Stimulated activated naive CD8-positive, alpha-beta T cell treated with anti-CD3 and anti-CD28 coated beads, Interleukin-15, Interleukin-2, amounts not matched to agents 100 U/mL and 50 U/mL, for 24 hours (primary cell): Measurements from ENCODE around the gene CUL4B.
"Not testable (repeated sequence)": the region's sequence is repeated elsewhere in the genome, so short reads cannot be mapped to it uniquely, and the experiment has no call there.

Source experiments
- ATAC-seq: fragments of 150-1000 bp; cut with Tn5 transposase; one replicate; pipeline ENCODE4 v1.10.0; 2021
- DNase-seq: peaks from one replicate; pipeline ENCODE4 v3.0.0; 2021

The CUL4B gene

GRCh38 chrX:120522820-120523219, 37.9 kb downstream of the CUL4B start:
- no peak for ATAC-seq

GRCh38 chrX:120517936-120518335, 42.8 kb downstream of the CUL4B start:
- ATAC-seq (no peak), DNase-seq (no peak)

More at GRCh38 chrX:120522820-120523219, 37.9 kb downstream of the CUL4B start:
- no peak for DNase-seq

- no peak for DNase-seq
- ATAC-seq: no peak
Observed at GRCh38 chrX:120514236-120514635, 46.5 kb downstream of the CUL4B start.

GRCh38 chrX:120512627-120513026, 48.1 kb downstream of the CUL4B start:
- no peak for ATAC-seq
- DNase-seq: no peak

GRCh38 chrX:120512222-120512621, 48.5 kb downstream of the CUL4B start:
- ATAC-seq: no peak
- DNase-seq: no peak

- no peak for ATAC-seq
Observed at GRCh38 chrX:120504569-120504968, 56.2 kb downstream of the CUL4B start.

GRCh38 chrX:120499301-120500072, 61.3 kb downstream of the CUL4B start:
- no peak for DNase-seq
- no peak for ATAC-seq

More at GRCh38 chrX:120504569-120504968, 56.2 kb downstream of the CUL4B start:
- DNase-seq: no peak

- ATAC-seq, DNase-seq: not testable (repeated sequence)
Observed at GRCh38 chrX:120490119-120490518, 70.6 kb downstream of the CUL4B start.

- DNase-seq: no peak
- ATAC-seq: no peak
Observed at GRCh38 chrX:120486786-120487185, 74.0 kb downstream of the CUL4B start.

- ATAC-seq (peak; percentile 85), DNase-seq (peak; percentile 49)
Observed at GRCh38 chrX:120485638-120486520, 74.9 kb downstream of the CUL4B start.

- DNase-seq (no peak), ATAC-seq (no peak)
Observed at GRCh38 chrX:120485315-120485637, 75.5 kb downstream of the CUL4B start.

- ATAC-seq: no peak
- DNase-seq: no peak
Observed at GRCh38 chrX:120477453-120477852, 83.3 kb downstream of the CUL4B start.

- no peak for ATAC-seq
- no peak for DNase-seq
Observed at GRCh38 chrX:120476714-120477113, 84.0 kb downstream of the CUL4B start.

- DNase-seq, ATAC-seq: not testable (repeated sequence)
Observed at GRCh38 chrX:120475447-120475846, 85.3 kb downstream of the CUL4B start.
